WTC11 (cell line): ENCODE data around the gene NAMPT. TPM values are rescaled to one million over a fixed set of nuclear protein-coding genes. Genes with fewer than 3 reads are reported as not detected.
A peak's percentile ranks its signal among the peaks of the same experiment; 100 is the strongest.

Experiments used
- ATAC-seq: fragments of 200-7000 bp; cut with Tn5 transposase; 2 replicates; pipeline ENCODE4 v1.10.0; 2021; ENCODE audit warnings: mild to moderate bottlenecking, moderate library complexity
- CTCF ChIA-PET: fragments of 300-600 bp; sonication (Branson Sonifier 250); formaldehyde crosslinking; loops from one replicate; lab custom pipeline; 2021; ENCODE audit warnings: antibody characterized with exemption; lab: Charles Lee
- POLR2A ChIA-PET: fragments of 350-600 bp; sonication (Branson Sonifier 250); formaldehyde crosslinking; loops from one replicate; lab custom pipeline; 2021; ENCODE audit warnings: antibody characterized with exemption; lab: Charles Lee
- DNase-seq: peaks from one replicate; pipeline ENCODE4 v3.0.0; 2021; ENCODE audit warnings: low spot score
- H3K27ac Mint-ChIP-seq: 2 replicates; pipeline ENCODE4 v1.8.0; 2021; ENCODE audit warnings: mixed read lengths
- H3K27me3 Mint-ChIP-seq: 2 replicates; pipeline ENCODE4 v1.8.0; 2021; ENCODE audit warnings: low read depth, mild to moderate bottlenecking, moderate library complexity, mixed read lengths
- H3K36me3 Mint-ChIP-seq: 2 replicates; pipeline ENCODE4 v1.8.0; 2021; ENCODE audit warnings: mixed read lengths
- H3K4me1 Mint-ChIP-seq: 2 replicates; pipeline ENCODE4 v1.8.0; 2022; ENCODE audit warnings: mixed read lengths
- H3K4me3 Mint-ChIP-seq: 2 replicates; pipeline ENCODE4 v1.8.0; 2021; ENCODE audit warnings: mild to moderate bottlenecking, moderate library complexity, mixed read lengths
- H3K9me3 Mint-ChIP-seq: 2 replicates; pipeline ENCODE4 v1.8.0; 2021; ENCODE audit warnings: mixed read lengths
- CREM ChIP-seq: sonication (generic); formaldehyde crosslinking; IDR thresholded peaks from 2 replicates; pipeline ENCODE4 v1.8.1; 2022; ENCODE audit warnings: mild to moderate bottlenecking, missing genetic modification reagents, moderate library complexity
- ELF4 ChIP-seq: sonication (generic); formaldehyde crosslinking; IDR thresholded peaks from 2 replicates; pipeline ENCODE4 v1.8.1; 2022; ENCODE audit warnings: low read depth, mild to moderate bottlenecking, moderate library complexity, missing genetic modification reagents
- EMX1 ChIP-seq: fragments of 250-450 bp; sonication (Bioruptor Pico); IDR thresholded peaks from 2 replicates; pipeline ENCODE4 v1.8.0; 2021; ENCODE audit warnings: mild to moderate bottlenecking
- GTF2I ChIP-seq: fragments of 250-450 bp; sonication (Bioruptor Pico); conservative IDR thresholded peaks from 2 replicates; pipeline ENCODE4 v1.4.0; 2021; ENCODE audit warnings: mild to moderate bottlenecking
- IRF2 ChIP-seq: sonication (generic); formaldehyde crosslinking; IDR thresholded peaks from 2 replicates; pipeline ENCODE4 v1.8.0; 2022; ENCODE audit warnings: low read depth, missing genetic modification reagents, borderline replicate concordance
- JUN ChIP-seq: sonication (generic); formaldehyde crosslinking; IDR thresholded peaks from 2 replicates; pipeline ENCODE4 v1.8.0; 2023; ENCODE audit warnings: mild to moderate bottlenecking, missing genetic modification reagents
- KAT7 ChIP-seq: sonication (generic); formaldehyde crosslinking; IDR thresholded peaks from 2 replicates; pipeline ENCODE4 v1.8.1; 2023; ENCODE audit warnings: missing genetic modification reagents, mild to moderate bottlenecking, borderline replicate concordance
- MXD4 ChIP-seq: fragments of 250-450 bp; sonication (Bioruptor Pico); IDR thresholded peaks from 2 replicates; pipeline ENCODE4 v1.8.0; 2021; ENCODE audit warnings: mild to moderate bottlenecking, moderate library complexity, borderline replicate concordance
- MYBL2 ChIP-seq: sonication (generic); formaldehyde crosslinking; IDR thresholded peaks from 2 replicates; pipeline ENCODE4 v1.8.1; 2023; ENCODE audit warnings: mild to moderate bottlenecking, moderate library complexity, missing genetic modification reagents
- NFATC4 ChIP-seq: fragments of 250-450 bp; sonication (Bioruptor Pico); IDR thresholded peaks from 2 replicates; pipeline ENCODE4 v1.9.0; 2021; ENCODE audit warnings: mild to moderate bottlenecking
- NR1H2 ChIP-seq: sonication (generic); formaldehyde crosslinking; IDR thresholded peaks from 2 replicates; pipeline ENCODE4 v1.9.0; 2021; ENCODE audit warnings: mild to moderate bottlenecking, moderate library complexity, missing genetic modification reagents
- OVOL2 ChIP-seq: fragments of 250-450 bp; sonication (Bioruptor Pico); IDR thresholded peaks from 2 replicates; pipeline ENCODE4 v1.9.0; 2021; ENCODE audit warnings: mild to moderate bottlenecking, borderline replicate concordance
- ZMAT4 ChIP-seq: fragments of 250-450 bp; sonication (Bioruptor Pico); IDR thresholded peaks from 2 replicates; pipeline ENCODE4 v1.9.0; 2021; ENCODE audit warnings: mild to moderate bottlenecking
- ZNF396 ChIP-seq: fragments of 250-450 bp; sonication (Bioruptor Pico); IDR thresholded peaks from 2 replicates; pipeline ENCODE4 v1.8.0; 2021; ENCODE audit warnings: mild to moderate bottlenecking, moderate library complexity, borderline replicate concordance
- total RNA-seq: library from RNA; stranded (reverse); gene quantifications from 3 replicates; pipeline ENCODE4 v1.2.3, GENCODE V29; 2021
- TF ChIP-seq, protein P1 (sequence below): sonication (generic); formaldehyde crosslinking; IDR thresholded peaks from 2 replicates; pipeline ENCODE4 v1.8.1; 2022; ENCODE audit warnings: low read depth, mild to moderate bottlenecking, moderate library complexity, missing genetic modification reagents, borderline replicate concordance
- TF ChIP-seq, protein P2 (sequence below): sonication (generic); formaldehyde crosslinking; IDR thresholded peaks from 2 replicates; pipeline ENCODE4 v1.8.0; 2023; ENCODE audit warnings: mild to moderate bottlenecking, missing genetic modification reagents
- TF ChIP-seq, protein P3 (sequence below): fragments of 250-450 bp; sonication (Bioruptor Pico); IDR thresholded peaks from 2 replicates; pipeline ENCODE4 v1.8.0; 2021; ENCODE audit warnings: mild to moderate bottlenecking
- TF ChIP-seq, protein P4 (sequence below): sonication (generic); formaldehyde crosslinking; IDR thresholded peaks from 2 replicates; pipeline ENCODE4 v1.8.0; 2022; ENCODE audit warnings: missing genetic modification reagents

Gene NAMPT
- total RNA-seq, 1 experiment from 2014 or later, result 99.1 TPM

GRCh38 chr7:106269254-106269961, 15.4 kb downstream of the NAMPT start:
- DNase-seq (no peak), ATAC-seq (no peak)
- no peaks in the 10 kb centered on the region for H3K9me3 Mint-ChIP-seq
- peak overlapping the region; percentile 19; the same call in 1 of the 2 replicates for H3K27ac Mint-ChIP-seq
- H3K27me3 Mint-ChIP-seq, result no peaks in the 10 kb centered on the region
- ChIA-PET POLR2A (interaction anchor here (0.7 kb wide), 1 partner anchor 15 kb away, joined by 4 read pairs; the partner anchor contains the start of gene NAMPT), CTCF (interaction anchor here (1.2 kb wide), 1 partner anchor 274 kb away, joined by 3 read pairs; no protein-coding TSS in a partner anchor)
- H3K4me3 Mint-ChIP-seq, result no peak overlapping the region
- H3K4me1 Mint-ChIP-seq, result no peaks in the 10 kb centered on the region
- peaks cover 64% of the 10 kb centered on the region for H3K36me3 Mint-ChIP-seq
- TF ChIP-seq, protein P1, sequence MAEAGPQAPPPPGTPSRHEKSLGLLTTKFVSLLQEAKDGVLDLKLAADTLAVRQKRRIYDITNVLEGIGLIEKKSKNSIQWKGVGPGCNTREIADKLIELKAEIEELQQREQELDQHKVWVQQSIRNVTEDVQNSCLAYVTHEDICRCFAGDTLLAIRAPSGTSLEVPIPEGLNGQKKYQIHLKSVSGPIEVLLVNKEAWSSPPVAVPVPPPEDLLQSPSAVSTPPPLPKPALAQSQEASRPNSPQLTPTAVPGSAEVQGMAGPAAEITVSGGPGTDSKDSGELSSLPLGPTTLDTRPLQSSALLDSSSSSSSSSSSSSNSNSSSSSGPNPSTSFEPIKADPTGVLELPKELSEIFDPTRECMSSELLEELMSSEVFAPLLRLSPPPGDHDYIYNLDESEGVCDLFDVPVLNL (CRISPR knock-in tag), result no peak
- TF ChIP-seq ZMAT4 (CRISPR knock-in tag) (no peak), NR1H2 (CRISPR knock-in tag) (no peak), ZNF396 (CRISPR knock-in tag) (no peak), MXD4 (CRISPR knock-in tag) (no peak), JUN (CRISPR knock-in tag) (no peak), NFATC4 (CRISPR knock-in tag) (no peak), OVOL2 (CRISPR knock-in tag) (no peak), EMX1 (CRISPR knock-in tag) (no peak)

DNA sequence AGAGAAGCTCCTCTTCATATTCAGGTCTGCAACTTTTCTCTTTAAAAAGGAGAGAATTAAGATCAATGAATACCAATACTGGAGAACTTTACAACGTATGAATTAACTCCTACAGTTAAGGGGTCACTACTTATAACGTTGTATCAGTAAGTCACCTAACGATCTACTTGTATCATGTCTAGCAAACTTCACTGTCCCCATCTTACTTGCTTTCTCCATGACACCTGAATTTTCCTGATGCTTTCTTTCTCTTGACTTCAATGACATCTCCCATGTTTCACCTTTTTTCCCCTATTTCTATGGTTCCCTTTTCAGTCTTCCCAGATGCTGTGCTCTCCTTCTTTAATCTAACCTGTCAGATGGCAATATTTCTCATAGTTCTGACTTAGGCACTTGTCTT, 19.6 kb downstream of the NAMPT start:
- DNase-seq, result no peak
- ChIA-PET POLR2A (no interaction called here), CTCF (no interaction called here)
- TF ChIP-seq, protein P2, sequence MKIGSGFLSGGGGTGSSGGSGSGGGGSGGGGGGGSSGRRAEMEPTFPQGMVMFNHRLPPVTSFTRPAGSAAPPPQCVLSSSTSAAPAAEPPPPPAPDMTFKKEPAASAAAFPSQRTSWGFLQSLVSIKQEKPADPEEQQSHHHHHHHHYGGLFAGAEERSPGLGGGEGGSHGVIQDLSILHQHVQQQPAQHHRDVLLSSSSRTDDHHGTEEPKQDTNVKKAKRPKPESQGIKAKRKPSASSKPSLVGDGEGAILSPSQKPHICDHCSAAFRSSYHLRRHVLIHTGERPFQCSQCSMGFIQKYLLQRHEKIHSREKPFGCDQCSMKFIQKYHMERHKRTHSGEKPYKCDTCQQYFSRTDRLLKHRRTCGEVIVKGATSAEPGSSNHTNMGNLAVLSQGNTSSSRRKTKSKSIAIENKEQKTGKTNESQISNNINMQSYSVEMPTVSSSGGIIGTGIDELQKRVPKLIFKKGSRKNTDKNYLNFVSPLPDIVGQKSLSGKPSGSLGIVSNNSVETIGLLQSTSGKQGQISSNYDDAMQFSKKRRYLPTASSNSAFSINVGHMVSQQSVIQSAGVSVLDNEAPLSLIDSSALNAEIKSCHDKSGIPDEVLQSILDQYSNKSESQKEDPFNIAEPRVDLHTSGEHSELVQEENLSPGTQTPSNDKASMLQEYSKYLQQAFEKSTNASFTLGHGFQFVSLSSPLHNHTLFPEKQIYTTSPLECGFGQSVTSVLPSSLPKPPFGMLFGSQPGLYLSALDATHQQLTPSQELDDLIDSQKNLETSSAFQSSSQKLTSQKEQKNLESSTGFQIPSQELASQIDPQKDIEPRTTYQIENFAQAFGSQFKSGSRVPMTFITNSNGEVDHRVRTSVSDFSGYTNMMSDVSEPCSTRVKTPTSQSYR (CRISPR knock-in tag), result no peak
- TF ChIP-seq GTF2I (CRISPR knock-in tag), result no peak
- no peak for TF ChIP-seq IRF2
- TF ChIP-seq ELF4 (CRISPR knock-in tag), result no peak
- TF ChIP-seq, protein P1 (CRISPR knock-in tag), result no peak
- TF ChIP-seq CREM (CRISPR knock-in tag), result no peak
- Mint-ChIP-seq H3K27me3 (no peaks in the 10 kb centered on the region), H3K36me3 (peaks cover 64% of the 10 kb centered on the region), H3K9me3 (no peaks in the 10 kb centered on the region), H3K27ac (no peak overlapping the region), H3K4me1 (peaks cover 11% of the 10 kb centered on the region), H3K4me3 (no peak overlapping the region)
- no peak for ATAC-seq

- H3K36me3 Mint-ChIP-seq, result peaks cover 65% of the 10 kb centered on the region
- H3K27ac Mint-ChIP-seq, result no peak overlapping the region
- ChIA-PET POLR2A (no interaction called here), CTCF (no interaction called here)
- no peaks in the 10 kb centered on the region for H3K27me3 Mint-ChIP-seq
- H3K4me3 Mint-ChIP-seq, result no peak overlapping the region
- no peaks in the 10 kb centered on the region for H3K9me3 Mint-ChIP-seq
- ATAC-seq, result no peak
- peaks cover 13% of the 10 kb centered on the region for H3K4me1 Mint-ChIP-seq
- DNase-seq, result no peak
- TF ChIP-seq, protein P3, sequence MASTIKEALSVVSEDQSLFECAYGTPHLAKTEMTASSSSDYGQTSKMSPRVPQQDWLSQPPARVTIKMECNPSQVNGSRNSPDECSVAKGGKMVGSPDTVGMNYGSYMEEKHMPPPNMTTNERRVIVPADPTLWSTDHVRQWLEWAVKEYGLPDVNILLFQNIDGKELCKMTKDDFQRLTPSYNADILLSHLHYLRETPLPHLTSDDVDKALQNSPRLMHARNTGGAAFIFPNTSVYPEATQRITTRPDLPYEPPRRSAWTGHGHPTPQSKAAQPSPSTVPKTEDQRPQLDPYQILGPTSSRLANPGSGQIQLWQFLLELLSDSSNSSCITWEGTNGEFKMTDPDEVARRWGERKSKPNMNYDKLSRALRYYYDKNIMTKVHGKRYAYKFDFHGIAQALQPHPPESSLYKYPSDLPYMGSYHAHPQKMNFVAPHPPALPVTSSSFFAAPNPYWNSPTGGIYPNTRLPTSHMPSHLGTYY (CRISPR knock-in tag), result no peak
- TF ChIP-seq, protein P4, sequence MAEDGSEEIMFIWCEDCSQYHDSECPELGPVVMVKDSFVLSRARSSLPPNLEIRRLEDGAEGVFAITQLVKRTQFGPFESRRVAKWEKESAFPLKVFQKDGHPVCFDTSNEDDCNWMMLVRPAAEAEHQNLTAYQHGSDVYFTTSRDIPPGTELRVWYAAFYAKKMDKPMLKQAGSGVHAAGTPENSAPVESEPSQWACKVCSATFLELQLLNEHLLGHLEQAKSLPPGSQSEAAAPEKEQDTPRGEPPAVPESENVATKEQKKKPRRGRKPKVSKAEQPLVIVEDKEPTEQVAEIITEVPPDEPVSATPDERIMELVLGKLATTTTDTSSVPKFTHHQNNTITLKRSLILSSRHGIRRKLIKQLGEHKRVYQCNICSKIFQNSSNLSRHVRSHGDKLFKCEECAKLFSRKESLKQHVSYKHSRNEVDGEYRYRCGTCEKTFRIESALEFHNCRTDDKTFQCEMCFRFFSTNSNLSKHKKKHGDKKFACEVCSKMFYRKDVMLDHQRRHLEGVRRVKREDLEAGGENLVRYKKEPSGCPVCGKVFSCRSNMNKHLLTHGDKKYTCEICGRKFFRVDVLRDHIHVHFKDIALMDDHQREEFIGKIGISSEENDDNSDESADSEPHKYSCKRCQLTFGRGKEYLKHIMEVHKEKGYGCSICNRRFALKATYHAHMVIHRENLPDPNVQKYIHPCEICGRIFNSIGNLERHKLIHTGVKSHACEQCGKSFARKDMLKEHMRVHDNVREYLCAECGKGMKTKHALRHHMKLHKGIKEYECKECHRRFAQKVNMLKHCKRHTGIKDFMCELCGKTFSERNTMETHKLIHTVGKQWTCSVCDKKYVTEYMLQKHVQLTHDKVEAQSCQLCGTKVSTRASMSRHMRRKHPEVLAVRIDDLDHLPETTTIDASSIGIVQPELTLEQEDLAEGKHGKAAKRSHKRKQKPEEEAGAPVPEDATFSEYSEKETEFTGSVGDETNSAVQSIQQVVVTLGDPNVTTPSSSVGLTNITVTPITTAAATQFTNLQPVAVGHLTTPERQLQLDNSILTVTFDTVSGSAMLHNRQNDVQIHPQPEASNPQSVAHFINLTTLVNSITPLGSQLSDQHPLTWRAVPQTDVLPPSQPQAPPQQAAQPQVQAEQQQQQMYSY (CRISPR knock-in tag), result no peak
- TF ChIP-seq NFATC4 (CRISPR knock-in tag) (no peak), MYBL2 (no peak), KAT7 (CRISPR knock-in tag) (no peak)
- TF ChIP-seq, protein P1 (CRISPR knock-in tag), result no peak
Observed at GRCh38 chr7:106262221-106262881, 22.4 kb downstream of the NAMPT start.
